Transverse colon (tissue), 4 donors: ENCODE data around the gene SREBF2.

ENCODE experiments used
- CTCF ChIP-seq, 5 experiments: fragments of 200-600 bp in 3 of 5; fragments of 450-650 bp in 2 of 5; sonication (generic) in 3 of 5; IDR thresholded peaks; 1 replicate in 2 of 5; 2 replicates in 3 of 5; pipeline ENCODE4 v1.5.1; 2016 to 2017; ENCODE audit warnings: antibody characterized with exemption in 5 of 5, inconsistent platforms in 3 of 5, mild to moderate bottlenecking in 2 of 5, moderate library complexity in 1 of 5
- POLR2A ChIP-seq: fragments of 450-650 bp; IDR thresholded peaks from one replicate; pipeline ENCODE4 v1.6.1; 2016; ENCODE audit warnings: antibody characterized with exemption, mild to moderate bottlenecking, moderate library complexity
- POLR2AphosphoS5 ChIP-seq, 3 donors: sonication (generic); formaldehyde crosslinking; IDR thresholded peaks; one replicate each; pipeline ENCODE4 v1.6.1; 2016; ENCODE audit warnings: antibody characterized with exemption in 3 of 3

- peak in 4 of 5 experiments; percentile 4 to 58 (median 20) for TF ChIP-seq CTCF (IDR thresholded peaks at IDR 0.05)
- peak; percentile 37 for TF ChIP-seq POLR2A
- peak in 2 of 3 donors; percentile 14 to 41 for TF ChIP-seq POLR2AphosphoS5 (IDR thresholded peaks at IDR 0.05)
These were observed 15.6 kb downstream of the SREBF2 start for GRCh38 chr22:41848468-41848867.
